CD14-positive monocyte (primary cell): ENCODE measurements around the gene NPAS3. TPM values are rescaled to one million over a fixed set of nuclear protein-coding genes. Genes with fewer than 3 reads are reported as not detected.

Source experiments
- DNase-seq, 3 donors: peaks; one replicate each; pipeline ENCODE4 v3.0.0-alpha.2; 2011 to 2022
- H2AFZ ChIP-seq: 2 replicates; pipeline ENCODE4 v1.6.0; 2012; ENCODE audit warnings: mild to moderate bottlenecking, low read depth, low read length, inconsistent platforms; ENCODE audit not compliant: insufficient read depth, poor library complexity, severe bottlenecking
- H3K27ac ChIP-seq, 2 donors: 1 replicate in 1 of 2; 2 replicates in 1 of 2; pipeline ENCODE4 v1.5.1; 2012 to 2013; ENCODE audit warnings: low read length in 2 of 2, control low read depth in 1 of 2, inconsistent platforms in 1 of 2, low read depth in 1 of 2, mild to moderate bottlenecking in 1 of 2
- H3K27me3 ChIP-seq, 2 donors: one replicate each; pipeline versions ENCODE4 v1.6.0 to v1.6.1; 2011 to 2013; ENCODE audit warnings: low read length in 2 of 2; ENCODE audit not compliant: control insufficient read depth in 2 of 2, insufficient read depth in 2 of 2
- H3K36me3 ChIP-seq, 2 donors: replicated peaks in 1 of 2; 1 replicate in 1 of 2; 2 replicates in 1 of 2; pipeline versions ENCODE4 v1.5.1 to v1.6.1; 2012 to 2013; ENCODE audit warnings: low read length in 2 of 2, control low read depth in 1 of 2, inconsistent platforms in 1 of 2, mild to moderate bottlenecking in 1 of 2; ENCODE audit not compliant: insufficient read depth in 2 of 2, control insufficient read depth in 1 of 2
- H3K4me1 ChIP-seq, 2 donors: 1 replicate in 1 of 2; 2 replicates in 1 of 2; pipeline versions ENCODE4 v1.5.1 to v1.6.1; 2012 to 2013; ENCODE audit warnings: low read length in 2 of 2, control low read depth in 1 of 2, inconsistent platforms in 1 of 2, mild to moderate bottlenecking in 1 of 2, moderate library complexity in 1 of 2; ENCODE audit not compliant: insufficient read depth in 2 of 2, control insufficient read depth in 1 of 2
- H3K4me2 ChIP-seq: replicated peaks from 2 replicates; pipeline ENCODE3; 2012; ENCODE audit warnings: low read length, moderate library complexity, mild to moderate bottlenecking; ENCODE audit not compliant: poor library complexity, severe bottlenecking; ENCODE audit errors: extremely low read depth
- H3K4me3 ChIP-seq, 3 experiments: fragments of 200-600 bp in 1 of 3; sonication (generic) in 1 of 3; replicated peaks in 1 of 3; 1 replicate in 2 of 3; 2 replicates in 1 of 3; pipeline ENCODE4 v1.5.1; 2011 to 2013; ENCODE audit warnings: low read length in 3 of 3, mild to moderate bottlenecking in 3 of 3, control low read depth in 2 of 3, low read depth in 2 of 3, inconsistent platforms in 1 of 3, moderate library complexity in 1 of 3
- H3K79me2 ChIP-seq: 2 replicates; pipeline ENCODE4 v1.6.0; 2012; ENCODE audit warnings: mild to moderate bottlenecking, control low read depth, inconsistent platforms, low read length, moderate library complexity; ENCODE audit not compliant: insufficient read depth
- H3K9ac ChIP-seq: 2 replicates; pipeline ENCODE4 v1.6.0; 2017; ENCODE audit warnings: low read length, mild to moderate bottlenecking; ENCODE audit not compliant: insufficient read depth, poor library complexity, severe bottlenecking
- H3K9me3 ChIP-seq, 2 donors: replicated peaks in 1 of 2; 1 replicate in 1 of 2; 2 replicates in 1 of 2; pipeline versions ENCODE4 v1.5.1 to v1.6.1; 2012 to 2013; ENCODE audit warnings: low read length in 2 of 2, control low read depth in 1 of 2; ENCODE audit not compliant: control insufficient read depth in 1 of 2, insufficient read depth in 1 of 2
- H4K20me1 ChIP-seq: 2 replicates; pipeline ENCODE4 v1.6.0; 2012; ENCODE audit warnings: mild to moderate bottlenecking, low read length, control low read depth, moderate library complexity; ENCODE audit not compliant: insufficient read depth
- H3K27ac Mint-ChIP-seq, 7 donors: one replicate each; pipeline ENCODE4 v1.8.0; 2020; ENCODE audit warnings: mild to moderate bottlenecking in 7 of 7, mixed read lengths in 7 of 7, moderate library complexity in 6 of 7, inconsistent platforms in 2 of 7
- H3K27me3 Mint-ChIP-seq, 3 donors: one replicate each; pipeline ENCODE4 v1.8.0; 2021 to 2022; ENCODE audit warnings: low read depth in 3 of 3, mild to moderate bottlenecking in 3 of 3, mixed read lengths in 3 of 3, moderate library complexity in 3 of 3, inconsistent platforms in 1 of 3
- H3K36me3 Mint-ChIP-seq, 2 donors: one replicate each; pipeline ENCODE4 v1.8.0; 2020; ENCODE audit warnings: mixed read lengths in 2 of 2, inconsistent platforms in 1 of 2, mild to moderate bottlenecking in 1 of 2
- H3K4me1 Mint-ChIP-seq: one replicate; pipeline ENCODE4 v1.8.0; 2020; ENCODE audit warnings: mild to moderate bottlenecking, mixed read lengths
- H3K4me3 Mint-ChIP-seq, 2 donors: one replicate each; pipeline ENCODE4 v1.8.0; 2020; ENCODE audit warnings: mild to moderate bottlenecking in 2 of 2, mixed read lengths in 2 of 2, moderate library complexity in 1 of 2
- H3K9me3 Mint-ChIP-seq, 7 donors: one replicate each; pipeline ENCODE4 v1.8.0; 2020 to 2022; ENCODE audit warnings: mixed read lengths in 7 of 7, mild to moderate bottlenecking in 6 of 7, moderate library complexity in 6 of 7, inconsistent platforms in 2 of 7
- CTCF ChIP-seq: fragments of 200-600 bp; IDR thresholded peaks from one replicate; pipeline ENCODE4 v1.8.0; 2022; ENCODE audit warnings: antibody characterized with exemption, mild to moderate bottlenecking
- WGBS: methylation state at CpG from one replicate; pipeline ENCODE4 v1.1.5; 2013; ENCODE audit warnings: missing lambda C conversion rate; ENCODE audit not compliant: insufficient coverage; 5-methylcytosine and 5-hydroxymethylcytosine counted together
- intact Hi-C, 2 donors: fragments of 100-400 bp; cut with micrococcal nuclease; formaldehyde crosslinking; loops; one replicate each; pipeline versions ENCODE4 v1.15.0 to v1.15.1; 2023
- polyA plus RNA-seq, 3 donors: library from polyadenylated mRNA; depleted of rRNA in 1 of 3; unstranded in 2 of 3; stranded (reverse) in 1 of 3; fragments of 300-500 nt in 2 of 3; fragments of >200 nt in 1 of 3; fragmentation: Illumina TruSeq in 2 of 3; gene quantifications; 1 replicate in 2 of 3; 2 replicates in 1 of 3; pipeline ENCODE4 v1.2.3, GENCODE V29; 2012 to 2021

NPAS3 gene
- polyA plus RNA-seq, 3 donors, result not detected

GRCh38 chr14:33317675-33318074 is 379.0 kb downstream of the NPAS3 start:
- DNase-seq, result no peak
- H3K79me2 ChIP-seq, result no peaks in the 10 kb centered on the region
- no peaks in the 10 kb centered on the region for H3K36me3 Mint-ChIP-seq
- peaks cover 0 to 2% (median 0%) of the 10 kb centered on the region in 3 donors for H3K27me3 Mint-ChIP-seq
- no peaks in the 10 kb centered on the region for H3K36me3 ChIP-seq
- no peak overlapping the region for H3K4me3 Mint-ChIP-seq
- H3K9me3 ChIP-seq, result no peaks in the 10 kb centered on the region
- no peaks in the 10 kb centered on the region for H4K20me1 ChIP-seq
- H2AFZ ChIP-seq, result no peak overlapping the region
- H3K27ac Mint-ChIP-seq, result no peak overlapping the region
- no peaks in the 10 kb centered on the region for H3K27me3 ChIP-seq
- H3K4me1 ChIP-seq, result no peaks in the 10 kb centered on the region
- no peak overlapping the region for H3K9ac ChIP-seq
- H3K27ac ChIP-seq, result no peak overlapping the region
- WGBS, result no CpG with 5 or more reads among the region's 5 CpGs
- peaks cover 0 to 4% (median 3%) of the 10 kb centered on the region in 7 donors for H3K9me3 Mint-ChIP-seq
- TF ChIP-seq CTCF, result no peak
- no peak overlapping the region for H3K4me3 ChIP-seq
- intact Hi-C loops, result no loop called here
- H3K4me1 Mint-ChIP-seq, result no peaks in the 10 kb centered on the region
- H3K4me2 ChIP-seq, result no peak overlapping the region

GRCh38 chr14:33323979-33324378 is 385.3 kb downstream of the NPAS3 start:
- WGBS, result 96% methylated on average over 3 of the region's 7 CpGs
- Histone ChIP-seq H3K9me3 (no peaks in the 10 kb centered on the region), H4K20me1 (no peaks in the 10 kb centered on the region), H3K27ac (no peak overlapping the region), H3K4me1 (no peaks in the 10 kb centered on the region), H3K4me3 (no peak overlapping the region), H3K4me2 (no peak overlapping the region), H3K79me2 (no peaks in the 10 kb centered on the region), H3K9ac (no peak overlapping the region), H2AFZ (no peak overlapping the region), H3K27me3 (no peaks in the 10 kb centered on the region), H3K36me3 (no peaks in the 10 kb centered on the region)
- TF ChIP-seq CTCF, result no peak
- Mint-ChIP-seq H3K27me3 (peaks cover 0 to 2% (median 0%) of the 10 kb centered on the region in 3 donors), H3K4me3 (no peak overlapping the region), H3K27ac (no peak overlapping the region), H3K36me3 (no peaks in the 10 kb centered on the region), H3K4me1 (no peaks in the 10 kb centered on the region), H3K9me3 (peaks cover 0 to 3% (median 1%) of the 10 kb centered on the region in 7 donors)
- no peak for DNase-seq
- intact Hi-C loops, result no loop called here
